HepG2 (cell line): ENCODE data around the gene PSPH. TPM values are rescaled to one million over a fixed set of nuclear protein-coding genes. Genes with fewer than 3 reads are reported as not detected.

Experiments
- ATAC-seq: fragments of 200-7000 bp; cut with Tn5 transposase; 3 replicates; pipeline ENCODE4 v1.9.1; 2020; ENCODE audit warnings: mild to moderate bottlenecking, moderate library complexity
- BruUV-seq: library from RNA; stranded (reverse); fragments of 400-500 nt; replicated peaks from 2 replicates; lab custom pipeline; 2021; lab: Mats Ljungman, UMichigan
- CTCF ChIA-PET: fragments of 300-600 bp; formaldehyde crosslinking; extraction: SDS; loops from one replicate; lab custom pipeline; 2021; ENCODE audit warnings: low total read pairs, inconsistent platforms, low intra/inter-chr PET ratio; lab: Yijun Ruan, JAX
- POLR2A ChIA-PET: fragments of 350-600 bp; sonication (Branson Sonifier 250); formaldehyde crosslinking; loops from one replicate; lab custom pipeline; 2020; ENCODE audit warnings: antibody characterized with exemption, inconsistent platforms; lab: Yijun Ruan, JAX
- DNase-seq: peaks from one replicate; pipeline ENCODE4 v3.0.0-alpha.2; 2015; ENCODE audit warnings: low spot score
- FAIRE-seq: peaks from 3 replicates; lab custom pipeline; 2011; peaks lifted over from hg19 to GRCh38; lab: Jason Lieb, UNC
- H2AFZ ChIP-seq: one replicate; pipeline ENCODE4 v1.6.1; 2011; ENCODE audit warnings: low read length, inconsistent platforms
- H3K27ac ChIP-seq: fragments of 300-600 bp; 3 replicates; pipeline ENCODE4 v1.8.0; 2011; ENCODE audit warnings: mixed run types, mild to moderate bottlenecking, mixed read lengths, low read length, inconsistent platforms; ENCODE audit not compliant: insufficient read depth; ENCODE audit errors: extremely low read length
- H3K27me3 ChIP-seq, 2 experiments: fragments of 200-600 bp in 1 of 2; 2 replicates in 1 of 2; 3 replicates in 1 of 2; pipeline versions ENCODE4 v1.6.0 to v1.8.0; 2011; ENCODE audit warnings: low read length in 2 of 2, mild to moderate bottlenecking in 2 of 2, moderate library complexity in 2 of 2, inconsistent platforms in 1 of 2; ENCODE audit not compliant: insufficient read depth in 2 of 2, control insufficient read depth in 1 of 2
- H3K36me3 ChIP-seq, 2 experiments: fragments of 200-600 bp in 1 of 2; replicated peaks in 1 of 2; 2 replicates in 1 of 2; 3 replicates in 1 of 2; pipeline versions ENCODE4 v1.5.1 to v1.8.0; 2011; ENCODE audit warnings: low read length in 2 of 2, inconsistent platforms in 1 of 2; ENCODE audit not compliant: insufficient read depth in 2 of 2, control insufficient read depth in 1 of 2
- H3K4me1 ChIP-seq: 2 replicates; pipeline ENCODE4 v1.5.1; 2012; ENCODE audit warnings: low read length, inconsistent platforms; ENCODE audit not compliant: insufficient read depth
- H3K4me2 ChIP-seq: 2 replicates; pipeline ENCODE4 v1.6.0; 2011; ENCODE audit warnings: low read depth, low read length, inconsistent platforms
- H3K4me3 ChIP-seq, 3 experiments: fragments of 200-600 bp in 1 of 3; sonication (generic), shearing (Covaris generic) in 1 of 3; replicated peaks in 1 of 3; 2 replicates each; pipeline ENCODE4 v1.5.1; 2011 to 2016; ENCODE audit warnings: low read length in 3 of 3, inconsistent platforms in 2 of 3, low read depth in 2 of 3, mild to moderate bottlenecking in 2 of 3, control low read depth in 1 of 3, mixed read lengths in 1 of 3; ENCODE audit not compliant: insufficient read depth in 1 of 3
- H3K79me2 ChIP-seq: one replicate; pipeline ENCODE4 v1.6.1; 2011; ENCODE audit warnings: low read length, inconsistent platforms; ENCODE audit not compliant: insufficient read depth
- H3K9ac ChIP-seq: 2 replicates; pipeline ENCODE4 v1.6.0; 2011; ENCODE audit warnings: mild to moderate bottlenecking, low read depth, low read length, inconsistent platforms; ENCODE audit not compliant: insufficient read depth
- H3K9me3 ChIP-seq: 2 replicates; pipeline ENCODE4 v1.5.1; 2012; ENCODE audit warnings: mild to moderate bottlenecking, low read length
- H4K20me1 ChIP-seq: 2 replicates; pipeline ENCODE4 v1.6.0; 2011; ENCODE audit warnings: inconsistent platforms, mild to moderate bottlenecking, low read length, moderate library complexity; ENCODE audit not compliant: insufficient read depth
- GABPB1 ChIP-seq: IDR thresholded peaks from 2 replicates; pipeline ENCODE4 v1.6.1; 2016; ENCODE audit warnings: mild to moderate bottlenecking, missing genetic modification reagents, moderate library complexity, missing compliant biosample characterization
- HIC2 ChIP-seq: sonication (generic); formaldehyde crosslinking; IDR thresholded peaks from 2 replicates; pipeline ENCODE4 v1.9.0; 2022; ENCODE audit warnings: low read depth, missing genetic modification reagents
- HNRNPUL1 ChIP-seq: fragments of 200-400 bp; formaldehyde crosslinking; IDR thresholded peaks from 2 replicates; pipeline ENCODE4 v1.6.1; 2017; ENCODE audit warnings: low read depth, mild to moderate bottlenecking, low read length, moderate library complexity
- MXI1 ChIP-seq: IDR thresholded peaks from 3 replicates; pipeline ENCODE4 v1.6.1; 2012; ENCODE audit warnings: low read depth, low read length, inconsistent platforms, borderline replicate concordance
- ONECUT2 ChIP-seq: sonication (generic); formaldehyde crosslinking; IDR thresholded peaks from 2 replicates; pipeline ENCODE4 v1.4.0; 2020; ENCODE audit warnings: missing genetic modification reagents
- RELA ChIP-seq: sonication (generic); formaldehyde crosslinking; IDR thresholded peaks from 2 replicates; pipeline ENCODE4 v1.4.0; 2020; ENCODE audit warnings: missing genetic modification reagents
- SRY ChIP-seq: sonication (generic); formaldehyde crosslinking; IDR thresholded peaks from 2 replicates; pipeline ENCODE4 v1.8.0; 2022; ENCODE audit warnings: mild to moderate bottlenecking, missing genetic modification reagents
- TOPORS ChIP-seq: sonication (generic); formaldehyde crosslinking; IDR thresholded peaks from 2 replicates; pipeline ENCODE4 v1.8.0; 2023; ENCODE audit warnings: mild to moderate bottlenecking, missing genetic modification reagents
- ZBTB38 ChIP-seq: sonication (generic); formaldehyde crosslinking; IDR thresholded peaks from 2 replicates; pipeline ENCODE4 v1.5.1; 2020; ENCODE audit warnings: mild to moderate bottlenecking, missing genetic modification reagents
- ZNF264 ChIP-seq: sonication (generic); formaldehyde crosslinking; IDR thresholded peaks from 2 replicates; pipeline ENCODE4 v1.4.0; 2020; ENCODE audit warnings: missing genetic modification reagents
- ZNF703 ChIP-seq: sonication (generic); formaldehyde crosslinking; IDR thresholded peaks from 2 replicates; pipeline ENCODE4 v1.5.1; 2020; ENCODE audit warnings: missing genetic modification reagents, mild to moderate bottlenecking, moderate library complexity, borderline replicate concordance
- ZNF850 ChIP-seq: sonication (generic); formaldehyde crosslinking; conservative IDR thresholded peaks from 2 replicates; pipeline ENCODE4 v1.9.0; 2021; ENCODE audit warnings: mild to moderate bottlenecking, missing genetic modification reagents
- WGBS: methylation state at CpG from one replicate; pipeline ENCODE4 v1.1.6; 2017; ENCODE audit warnings: low lambda C conversion rate; 5-methylcytosine and 5-hydroxymethylcytosine counted together
- in situ Hi-C: cut with HindIII; loops from 2 replicates; pipeline ENCODE4 v1.10.0; 2017; ENCODE audit warnings: low pct_unique_long_range_greater_than_20kb; ENCODE audit not compliant: extremely low pct_ligation_motif_present
- intact Hi-C: fragments of 100-400 bp; cut with micrococcal nuclease; formaldehyde crosslinking; loops from one replicate; pipeline ENCODE4 v1.10.0; 2022; ENCODE audit not compliant: unreplicated experiment
- polyA plus RNA-seq, 8 experiments: library from polyadenylated mRNA; depleted of rRNA in 3 of 8; stranded (reverse) in 7 of 8; unstranded in 1 of 8; fragments of >200 nt; fragmentation: Illumina TruSeq in 4 of 8; extraction: Trizol in 4 of 8; gene quantifications; 2 replicates each; pipeline versions ENCODE4 v1.2.1 to v1.2.3, GENCODE V29; 2011 to 2016; ENCODE audit warnings: low read depth in 4 of 8, missing spikeins in 1 of 8, mixed read lengths in 1 of 8; ENCODE audit not compliant: insufficient read depth in 1 of 8
- total RNA-seq, 5 experiments: library from RNA; depleted of rRNA; stranded (reverse); fragments of >200 nt; fragmentation: Illumina TruSeq; extraction: Trizol; gene quantifications; 2 replicates each; pipeline ENCODE4 v1.2.3, GENCODE V29; 2016; ENCODE audit warnings: low read depth in 1 of 5
- TF ChIP-seq, protein P1 (sequence below): sonication (generic); formaldehyde crosslinking; IDR thresholded peaks from 2 replicates; pipeline ENCODE4 v1.4.0; 2020; ENCODE audit warnings: mild to moderate bottlenecking, missing genetic modification reagents
- TF ChIP-seq, protein P2 (sequence below): sonication (generic); formaldehyde crosslinking; IDR thresholded peaks from 2 replicates; pipeline ENCODE4 v1.4.0; 2020; ENCODE audit warnings: missing genetic modification reagents

The PSPH gene
- total and polyA plus RNA-seq, 2 of the 13 experiments (the other 11 are each of a cell fraction or from before 2014, with no cell fraction given): 85.5 to 124 TPM

DNA sequence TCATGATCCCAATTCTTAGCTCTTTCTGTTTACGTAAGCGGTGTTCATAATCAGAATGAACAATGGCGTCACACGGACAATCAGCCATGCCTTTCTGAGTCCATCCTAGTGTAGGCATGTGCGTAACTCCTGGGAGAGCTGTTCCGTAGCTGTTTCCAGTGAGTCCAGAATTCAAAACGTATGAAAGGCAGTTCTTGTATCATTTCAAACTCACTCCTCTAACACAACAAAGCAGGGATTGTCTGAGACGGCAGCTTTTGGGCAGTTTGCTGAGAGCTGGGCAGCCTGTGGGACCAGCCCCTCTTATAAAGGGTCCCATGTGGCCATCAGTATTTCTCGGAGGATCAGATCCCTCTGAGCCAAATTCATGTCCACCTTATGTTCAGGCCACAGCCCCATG lies 43.4 kb downstream of the PSPH start:
- in situ Hi-C loops: no loop called here
- Histone ChIP-seq H3K4me2 (0 out of 2 replicates have a peak overlapping the region, but pooled peaks have one; percentile 63), H3K4me3 (no peak overlapping the region), H3K9ac (peak overlapping the region; percentile 44; the same call in 1 of the 2 replicates), H2AFZ (no peak overlapping the region), H3K27me3 (no peaks in the 10 kb centered on the region), H3K4me1 (peaks cover 75% of the 10 kb centered on the region), H3K79me2 (no peaks in the 10 kb centered on the region), H3K36me3 (peaks cover 4 to 13% of the 10 kb centered on the region in 2 experiments; a peak in 4 of 5 replicates), H3K9me3 (no peaks in the 10 kb centered on the region), H3K27ac (peak overlapping the region; percentile 86), H4K20me1 (no peaks in the 10 kb centered on the region)
- DNase-seq: peak; percentile 27
- TF ChIP-seq RELA (CRISPR knock-in tag) (no peak), ZBTB38 (CRISPR knock-in tag) (peak; percentile 78)
- CTCF ChIA-PET: interaction anchor here (1.4 kb wide), 1 partner anchor 66 kb away, joined by 5 read pairs; no protein-coding TSS in a partner anchor
- WGBS: 79% methylated on average over 9 of the region's 9 CpGs
- POLR2A ChIA-PET: interaction anchor here (1.2 to 7.3 kb wide), 8 partner anchors 11 to 64 kb away, joined by 3 to 82 read pairs (median 34); partner anchors contain the start of genes CCT6A, NIPSNAP2, PSPH and SUMF2
- intact Hi-C loops: loop anchor here (1.0 to 5.0 kb wide), 3 partner anchors 21 to 46 kb away; partner anchors contain the start of gene NIPSNAP2
- no peak for FAIRE-seq
- ATAC-seq: no peak
- no TSS peak for BruUV-seq

DNA sequence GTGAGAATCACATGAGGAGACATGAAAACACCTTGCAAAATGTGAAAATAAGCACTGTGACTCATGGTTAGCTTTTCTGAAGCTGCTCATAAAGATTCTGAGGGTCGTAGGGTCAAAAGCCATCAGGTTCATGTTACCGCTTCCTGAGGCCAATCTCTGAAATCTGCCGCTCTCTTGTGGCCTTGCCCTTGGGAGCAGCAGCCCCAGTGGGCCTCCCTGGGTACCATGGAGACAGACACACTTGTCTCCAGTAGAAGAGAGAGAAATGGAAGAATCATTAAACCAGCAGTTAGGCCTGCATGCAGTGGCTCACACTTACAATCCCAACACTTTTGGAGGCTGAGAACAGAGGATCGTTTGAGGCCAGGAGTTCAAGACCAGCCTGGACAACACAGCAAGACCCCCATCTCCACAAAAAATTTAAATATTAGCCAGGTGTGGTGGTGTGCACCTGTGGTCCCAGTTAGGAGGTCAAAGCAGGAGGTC lies 44.0 kb downstream of the PSPH start:
- CTCF ChIA-PET: no interaction called here
- ATAC-seq (peak; percentile 87), FAIRE-seq (peak; percentile 95), DNase-seq (peak; percentile 99)
- peak overlapping the region; percentile 86 for H3K27ac ChIP-seq
- peaks cover 4 to 8% of the 10 kb centered on the region in 2 experiments; a peak in 4 of 5 replicates for H3K36me3 ChIP-seq
- in situ Hi-C loops: no loop called here
- H3K4me2 ChIP-seq: peak overlapping the region; percentile 63
- H3K27me3 ChIP-seq: no peaks in the 10 kb centered on the region
- no peaks in the 10 kb centered on the region for H3K9me3 ChIP-seq
- intact Hi-C loops: loop anchor here (1.0 to 5.0 kb wide), 3 partner anchors 22 to 45 kb away; partner anchors contain the start of gene NIPSNAP2
- peak overlapping the region; percentile 44 for H3K9ac ChIP-seq
- WGBS: 5% methylated on average over 4 of the region's 4 CpGs
- no TSS peak for BruUV-seq
- H4K20me1 ChIP-seq: no peaks in the 10 kb centered on the region
- no peak overlapping the region for H2AFZ ChIP-seq
- no peak overlapping the region for H3K4me3 ChIP-seq
- H3K79me2 ChIP-seq: no peaks in the 10 kb centered on the region
- POLR2A ChIA-PET: interaction anchor here (0.8 to 7.3 kb wide), 13 partner anchors 10 to 86 kb away, joined by 4 to 82 read pairs (median 7); partner anchors contain the start of genes CCT6A, NIPSNAP2, PHKG1 and PSPH
- peaks cover 75% of the 10 kb centered on the region for H3K4me1 ChIP-seq
- TF ChIP-seq ZNF850 (CRISPR knock-in tag) (no peak), ZNF703 (no peak), TOPORS (no peak; the same call in 1 of the 2 replicates), HIC2 (CRISPR knock-in tag) (no peak), GABPB1 (CRISPR knock-in tag) (peak; percentile 76), ONECUT2 (no peak), SRY (no peak), ZNF264 (CRISPR knock-in tag) (peak; percentile 81), HNRNPUL1 (no peak), MXI1 (peak; percentile 70; the same call in 1 of the 3 replicates)
- TF ChIP-seq, protein P1, sequence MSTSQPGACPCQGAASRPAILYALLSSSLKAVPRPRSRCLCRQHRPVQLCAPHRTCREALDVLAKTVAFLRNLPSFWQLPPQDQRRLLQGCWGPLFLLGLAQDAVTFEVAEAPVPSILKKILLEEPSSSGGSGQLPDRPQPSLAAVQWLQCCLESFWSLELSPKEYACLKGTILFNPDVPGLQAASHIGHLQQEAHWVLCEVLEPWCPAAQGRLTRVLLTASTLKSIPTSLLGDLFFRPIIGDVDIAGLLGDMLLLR: no peak
- TF ChIP-seq, protein P2, sequence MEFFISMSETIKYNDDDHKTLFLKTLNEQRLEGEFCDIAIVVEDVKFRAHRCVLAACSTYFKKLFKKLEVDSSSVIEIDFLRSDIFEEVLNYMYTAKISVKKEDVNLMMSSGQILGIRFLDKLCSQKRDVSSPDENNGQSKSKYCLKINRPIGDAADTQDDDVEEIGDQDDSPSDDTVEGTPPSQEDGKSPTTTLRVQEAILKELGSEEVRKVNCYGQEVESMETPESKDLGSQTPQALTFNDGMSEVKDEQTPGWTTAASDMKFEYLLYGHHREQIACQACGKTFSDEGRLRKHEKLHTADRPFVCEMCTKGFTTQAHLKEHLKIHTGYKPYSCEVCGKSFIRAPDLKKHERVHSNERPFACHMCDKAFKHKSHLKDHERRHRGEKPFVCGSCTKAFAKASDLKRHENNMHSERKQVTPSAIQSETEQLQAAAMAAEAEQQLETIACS (CRISPR knock-in tag): no peak
